K562 (cell line): ENCODE results near the gene STUM.
"Not testable (repeated sequence)": the region's sequence is repeated elsewhere in the genome, so short reads cannot be mapped to it uniquely, and the experiment has no call there.

Experiments used
- SAFB ChIP-seq: fragments of 200-400 bp; formaldehyde crosslinking; IDR thresholded peaks from 2 replicates; pipeline ENCODE4 v1.6.1; 2017; ENCODE audit warnings: low read depth, low read length, borderline replicate concordance
- TF ChIP-seq, protein P1 (sequence below): sonication (generic); formaldehyde crosslinking; IDR thresholded peaks from 2 replicates; pipeline ENCODE4 v1.8.0; 2022; ENCODE audit warnings: mild to moderate bottlenecking, missing genetic modification reagents
- TF ChIP-seq, protein P2 (sequence below), 2 experiments: fragments of 450-650 bp; formaldehyde crosslinking in 1 of 2; IDR thresholded peaks; 2 replicates each; pipeline versions ENCODE4 v1.4.0 to v1.6.1; 2014 to 2020; ENCODE audit warnings: mild to moderate bottlenecking in 2 of 2, borderline replicate concordance in 1 of 2, low read depth in 1 of 2
- TF ChIP-seq, protein P3 (sequence below), 3 experiments: IDR thresholded peaks in 2 of 3; conservative IDR thresholded peaks in 1 of 3; 2 replicates each; pipeline ENCODE4 v1.5.1; 2011 to 2012; ENCODE audit warnings: low read length in 3 of 3, mild to moderate bottlenecking in 3 of 3, control low read depth in 2 of 3, improper control_type of control experiment in 1 of 3, inconsistent platforms in 1 of 3, low read depth in 1 of 3, mixed read lengths in 1 of 3, moderate library complexity in 1 of 3; ENCODE audit not compliant: insufficient read depth in 2 of 3

DNA sequence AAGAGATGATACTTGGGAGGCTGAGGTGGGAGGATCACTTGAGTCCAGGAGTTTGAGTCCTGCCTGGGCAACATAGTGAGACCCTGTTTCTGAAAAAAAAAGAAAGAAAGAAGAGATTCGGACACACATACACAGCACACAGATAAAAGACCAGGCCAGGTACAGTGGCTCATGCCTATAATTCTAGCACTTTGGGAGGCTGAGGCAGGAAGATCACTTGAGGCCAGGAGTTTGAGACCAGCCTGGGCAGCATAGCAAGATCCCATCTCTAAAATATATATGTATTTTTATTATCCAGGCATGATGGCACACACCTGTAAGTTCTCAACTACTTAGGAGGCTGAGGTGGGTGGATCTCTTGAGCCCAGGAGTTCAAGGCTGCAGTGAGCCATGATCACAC is 69.2 kb downstream of the STUM start:
- TF ChIP-seq, protein P1, sequence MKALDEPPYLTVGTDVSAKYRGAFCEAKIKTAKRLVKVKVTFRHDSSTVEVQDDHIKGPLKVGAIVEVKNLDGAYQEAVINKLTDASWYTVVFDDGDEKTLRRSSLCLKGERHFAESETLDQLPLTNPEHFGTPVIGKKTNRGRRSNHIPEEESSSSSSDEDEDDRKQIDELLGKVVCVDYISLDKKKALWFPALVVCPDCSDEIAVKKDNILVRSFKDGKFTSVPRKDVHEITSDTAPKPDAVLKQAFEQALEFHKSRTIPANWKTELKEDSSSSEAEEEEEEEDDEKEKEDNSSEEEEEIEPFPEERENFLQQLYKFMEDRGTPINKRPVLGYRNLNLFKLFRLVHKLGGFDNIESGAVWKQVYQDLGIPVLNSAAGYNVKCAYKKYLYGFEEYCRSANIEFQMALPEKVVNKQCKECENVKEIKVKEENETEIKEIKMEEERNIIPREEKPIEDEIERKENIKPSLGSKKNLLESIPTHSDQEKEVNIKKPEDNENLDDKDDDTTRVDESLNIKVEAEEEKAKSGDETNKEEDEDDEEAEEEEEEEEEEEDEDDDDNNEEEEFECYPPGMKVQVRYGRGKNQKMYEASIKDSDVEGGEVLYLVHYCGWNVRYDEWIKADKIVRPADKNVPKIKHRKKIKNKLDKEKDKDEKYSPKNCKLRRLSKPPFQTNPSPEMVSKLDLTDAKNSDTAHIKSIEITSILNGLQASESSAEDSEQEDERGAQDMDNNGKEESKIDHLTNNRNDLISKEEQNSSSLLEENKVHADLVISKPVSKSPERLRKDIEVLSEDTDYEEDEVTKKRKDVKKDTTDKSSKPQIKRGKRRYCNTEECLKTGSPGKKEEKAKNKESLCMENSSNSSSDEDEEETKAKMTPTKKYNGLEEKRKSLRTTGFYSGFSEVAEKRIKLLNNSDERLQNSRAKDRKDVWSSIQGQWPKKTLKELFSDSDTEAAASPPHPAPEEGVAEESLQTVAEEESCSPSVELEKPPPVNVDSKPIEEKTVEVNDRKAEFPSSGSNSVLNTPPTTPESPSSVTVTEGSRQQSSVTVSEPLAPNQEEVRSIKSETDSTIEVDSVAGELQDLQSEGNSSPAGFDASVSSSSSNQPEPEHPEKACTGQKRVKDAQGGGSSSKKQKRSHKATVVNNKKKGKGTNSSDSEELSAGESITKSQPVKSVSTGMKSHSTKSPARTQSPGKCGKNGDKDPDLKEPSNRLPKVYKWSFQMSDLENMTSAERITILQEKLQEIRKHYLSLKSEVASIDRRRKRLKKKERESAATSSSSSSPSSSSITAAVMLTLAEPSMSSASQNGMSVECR (CRISPR knock-in tag): not testable (repeated sequence)
- TF ChIP-seq, protein P2, sequence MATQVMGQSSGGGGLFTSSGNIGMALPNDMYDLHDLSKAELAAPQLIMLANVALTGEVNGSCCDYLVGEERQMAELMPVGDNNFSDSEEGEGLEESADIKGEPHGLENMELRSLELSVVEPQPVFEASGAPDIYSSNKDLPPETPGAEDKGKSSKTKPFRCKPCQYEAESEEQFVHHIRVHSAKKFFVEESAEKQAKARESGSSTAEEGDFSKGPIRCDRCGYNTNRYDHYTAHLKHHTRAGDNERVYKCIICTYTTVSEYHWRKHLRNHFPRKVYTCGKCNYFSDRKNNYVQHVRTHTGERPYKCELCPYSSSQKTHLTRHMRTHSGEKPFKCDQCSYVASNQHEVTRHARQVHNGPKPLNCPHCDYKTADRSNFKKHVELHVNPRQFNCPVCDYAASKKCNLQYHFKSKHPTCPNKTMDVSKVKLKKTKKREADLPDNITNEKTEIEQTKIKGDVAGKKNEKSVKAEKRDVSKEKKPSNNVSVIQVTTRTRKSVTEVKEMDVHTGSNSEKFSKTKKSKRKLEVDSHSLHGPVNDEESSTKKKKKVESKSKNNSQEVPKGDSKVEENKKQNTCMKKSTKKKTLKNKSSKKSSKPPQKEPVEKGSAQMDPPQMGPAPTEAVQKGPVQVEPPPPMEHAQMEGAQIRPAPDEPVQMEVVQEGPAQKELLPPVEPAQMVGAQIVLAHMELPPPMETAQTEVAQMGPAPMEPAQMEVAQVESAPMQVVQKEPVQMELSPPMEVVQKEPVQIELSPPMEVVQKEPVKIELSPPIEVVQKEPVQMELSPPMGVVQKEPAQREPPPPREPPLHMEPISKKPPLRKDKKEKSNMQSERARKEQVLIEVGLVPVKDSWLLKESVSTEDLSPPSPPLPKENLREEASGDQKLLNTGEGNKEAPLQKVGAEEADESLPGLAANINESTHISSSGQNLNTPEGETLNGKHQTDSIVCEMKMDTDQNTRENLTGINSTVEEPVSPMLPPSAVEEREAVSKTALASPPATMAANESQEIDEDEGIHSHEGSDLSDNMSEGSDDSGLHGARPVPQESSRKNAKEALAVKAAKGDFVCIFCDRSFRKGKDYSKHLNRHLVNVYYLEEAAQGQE (IDR thresholded peaks at IDR 0.05; ENCODE audit: borderline replicate concordance): not testable (repeated sequence)
- TF ChIP-seq, protein P2 (CRISPR knock-in tag; IDR thresholded peaks at IDR 0.05; ENCODE audit: low read depth): not testable (repeated sequence)
- not testable (repeated sequence) for TF ChIP-seq SAFB
- TF ChIP-seq, protein P3, sequence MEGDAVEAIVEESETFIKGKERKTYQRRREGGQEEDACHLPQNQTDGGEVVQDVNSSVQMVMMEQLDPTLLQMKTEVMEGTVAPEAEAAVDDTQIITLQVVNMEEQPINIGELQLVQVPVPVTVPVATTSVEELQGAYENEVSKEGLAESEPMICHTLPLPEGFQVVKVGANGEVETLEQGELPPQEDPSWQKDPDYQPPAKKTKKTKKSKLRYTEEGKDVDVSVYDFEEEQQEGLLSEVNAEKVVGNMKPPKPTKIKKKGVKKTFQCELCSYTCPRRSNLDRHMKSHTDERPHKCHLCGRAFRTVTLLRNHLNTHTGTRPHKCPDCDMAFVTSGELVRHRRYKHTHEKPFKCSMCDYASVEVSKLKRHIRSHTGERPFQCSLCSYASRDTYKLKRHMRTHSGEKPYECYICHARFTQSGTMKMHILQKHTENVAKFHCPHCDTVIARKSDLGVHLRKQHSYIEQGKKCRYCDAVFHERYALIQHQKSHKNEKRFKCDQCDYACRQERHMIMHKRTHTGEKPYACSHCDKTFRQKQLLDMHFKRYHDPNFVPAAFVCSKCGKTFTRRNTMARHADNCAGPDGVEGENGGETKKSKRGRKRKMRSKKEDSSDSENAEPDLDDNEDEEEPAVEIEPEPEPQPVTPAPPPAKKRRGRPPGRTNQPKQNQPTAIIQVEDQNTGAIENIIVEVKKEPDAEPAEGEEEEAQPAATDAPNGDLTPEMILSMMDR (IDR thresholded peaks at IDR 0.05 in 2 of 3, conservative IDR thresholded peaks at IDR 0.05 in 1 of 3; ENCODE audit: insufficient read depth in 2 of 3, low read depth in 1 of 3, low read length in 3 of 3): not testable (repeated sequence)
